NOMO-1 treated with dmso at 0.1 percent for 144 hours (cell line): ENCODE data around the gene ZNF532.
"Not testable (repeated sequence)": the region's sequence is repeated elsewhere in the genome, so short reads cannot be mapped to it uniquely, and the experiment has no call there.

Experiments
- DNase-seq: peaks from one replicate; lab custom pipeline; 2025; ENCODE audit not compliant: unreplicated experiment; lab: John Stamatoyannopoulos, UW

Gene ZNF532

DNA sequence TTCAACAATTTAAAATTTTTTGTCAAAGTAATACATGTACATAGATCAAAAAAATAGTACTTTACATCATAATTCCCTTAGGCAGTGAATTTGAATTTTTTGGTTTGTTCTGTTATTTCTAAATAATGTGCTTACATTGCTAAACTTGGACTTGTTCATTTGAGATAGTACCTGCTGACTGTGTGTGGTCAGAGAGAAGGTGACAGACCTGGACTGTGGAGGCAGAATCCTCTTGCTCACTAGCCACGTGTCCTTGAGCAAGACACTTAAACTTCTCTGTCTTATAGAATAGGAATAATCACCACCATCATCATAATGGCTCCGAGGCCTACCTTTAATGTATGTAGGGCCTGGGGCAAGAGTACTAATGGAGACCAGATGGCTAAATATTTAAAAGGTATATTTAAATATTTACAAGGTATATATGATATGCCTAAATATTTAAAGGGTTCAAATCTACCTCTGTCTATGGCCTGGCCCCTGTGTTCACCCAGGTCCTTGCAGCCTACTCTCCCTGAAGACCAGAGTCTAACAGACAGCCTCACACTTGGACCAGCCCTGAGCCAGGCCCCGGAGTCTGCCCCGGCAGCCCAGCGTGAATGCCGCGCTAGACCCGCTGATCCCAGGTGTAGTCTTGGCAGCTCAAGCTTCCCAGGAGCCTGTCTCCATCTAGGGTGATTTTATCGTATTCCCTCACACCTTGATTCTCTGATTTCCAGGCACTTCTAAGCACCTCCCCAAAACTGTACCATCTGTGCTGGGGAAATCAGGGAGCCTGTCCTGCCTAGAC, 33.5 kb downstream of the ZNF532 start:
- DNase-seq = no peak

- DNase-seq = no peak
These were observed 35.5 kb downstream of the ZNF532 start for GRCh38 chr18:58900015-58900649.

GRCh38 chr18:58901143-58901542, 36.5 kb downstream of the ZNF532 start:
- DNase-seq = no peak

- no peak for DNase-seq
These were observed 37.1 kb downstream of the ZNF532 start for GRCh38 chr18:58901783-58902182.

DNA sequence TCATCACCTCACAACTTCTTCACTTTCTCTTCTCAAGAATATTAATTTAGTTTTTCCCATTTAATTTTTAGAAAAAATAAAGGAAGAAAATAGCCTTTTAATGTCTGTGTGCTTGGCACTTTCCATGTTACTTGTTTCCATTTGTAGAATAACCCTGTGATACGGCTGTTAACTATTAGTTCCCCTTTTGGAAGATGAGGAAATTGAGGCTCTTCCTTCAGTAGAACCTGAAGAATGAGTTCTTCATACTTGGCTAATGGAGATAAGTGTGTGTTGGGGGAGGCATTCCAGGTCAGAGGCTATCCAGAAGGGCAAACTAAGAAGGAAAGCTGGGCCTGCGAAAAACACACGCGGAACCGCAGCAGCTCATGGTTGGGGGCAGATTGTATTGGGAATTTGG, 38.3 kb downstream of the ZNF532 start:
- DNase-seq = no peak

DNA sequence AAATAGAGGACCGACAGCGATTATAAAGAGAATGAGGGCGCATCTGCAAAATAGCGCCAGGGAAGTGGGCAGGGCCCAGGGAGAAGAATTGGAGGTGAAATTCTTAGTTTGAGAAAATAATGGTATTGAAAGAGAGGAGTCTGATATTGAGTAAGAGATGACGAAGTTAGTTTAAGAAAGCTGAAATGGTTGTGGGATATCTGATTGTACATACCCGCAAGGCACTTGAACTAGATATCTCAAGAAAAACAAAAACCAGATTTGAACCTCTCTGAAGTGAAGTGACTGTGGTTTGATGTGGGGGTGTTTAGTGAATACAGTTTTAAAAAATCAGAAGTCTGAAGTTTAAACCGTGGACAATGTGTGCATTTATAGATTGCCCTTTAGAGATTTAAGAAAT, 38.9 kb downstream of the ZNF532 start:
- DNase-seq = no peak

DNA sequence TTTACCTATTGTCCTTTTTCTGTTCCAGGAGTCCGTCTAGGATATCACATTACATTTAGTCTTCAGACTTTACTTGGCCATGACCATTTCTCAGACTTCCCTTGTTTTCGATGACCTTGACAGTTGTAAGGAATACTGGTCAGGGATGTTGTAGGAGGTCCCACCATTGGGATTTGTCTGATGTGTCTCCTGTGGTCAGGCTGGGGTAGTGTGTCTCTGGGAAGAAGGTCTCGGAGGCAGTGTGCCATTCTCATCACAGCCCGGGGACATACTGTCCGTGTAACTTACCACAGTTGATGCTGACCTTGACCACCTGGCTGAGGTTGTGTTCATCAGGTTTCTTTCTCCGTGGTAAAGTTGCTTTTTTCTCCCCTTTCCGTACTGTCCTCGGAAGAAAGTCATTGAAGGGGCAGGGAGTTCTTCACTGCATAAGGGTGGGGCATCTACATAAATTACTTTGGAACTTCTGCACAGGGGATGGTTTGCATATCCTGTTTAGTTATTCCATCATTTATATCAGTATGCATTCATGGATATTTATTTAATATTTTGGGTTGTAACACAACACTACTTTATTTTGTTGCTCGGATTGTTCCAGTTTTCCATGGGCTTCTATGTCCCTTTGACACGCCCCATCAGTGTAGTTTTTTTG, 41.2 kb downstream of the ZNF532 start:
- DNase-seq = no peak

GRCh38 chr18:58908006-58908405, 43.3 kb downstream of the ZNF532 start:
- no peak for DNase-seq

DNA sequence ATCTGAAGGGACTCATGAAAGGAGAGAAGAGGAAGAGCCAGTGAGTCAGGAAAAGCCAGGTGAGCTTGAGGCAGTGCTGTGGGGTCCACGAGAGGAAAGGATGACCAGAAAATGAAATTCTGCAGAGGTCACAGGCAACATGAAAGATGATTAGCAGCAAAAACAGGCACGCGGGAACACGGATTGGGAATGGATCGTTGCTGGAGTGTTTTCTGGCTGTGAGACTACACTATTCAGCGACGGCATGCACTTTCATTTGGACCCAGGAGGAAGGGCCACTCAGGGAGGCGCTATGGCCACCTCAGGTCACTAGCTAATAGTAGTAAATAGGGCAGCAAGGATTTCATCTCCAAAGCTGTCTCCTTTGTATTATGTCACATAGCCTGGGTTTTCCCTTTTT, 44.8 kb downstream of the ZNF532 start:
- no peak for DNase-seq

DNA sequence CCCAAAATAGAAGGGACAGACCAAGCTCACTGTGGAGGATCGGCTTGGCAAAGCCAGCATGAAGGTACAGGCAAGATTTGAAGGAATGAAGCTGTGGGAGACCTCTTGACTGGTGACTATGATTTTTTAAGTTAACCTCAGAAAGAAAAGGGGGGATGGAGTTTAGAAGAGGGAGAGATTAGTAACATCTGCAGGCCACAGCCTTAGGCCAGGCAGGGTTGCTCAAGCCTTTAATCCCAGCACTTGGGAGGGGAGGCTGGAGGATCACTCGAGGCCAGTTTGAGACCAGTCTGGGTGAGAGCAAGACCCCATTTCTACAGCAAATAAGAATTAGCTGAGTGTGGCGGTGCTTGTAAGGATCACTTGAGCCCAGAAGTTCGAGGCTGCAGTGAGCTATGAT, 46.6 kb downstream of the ZNF532 start:
- no peak for DNase-seq

GRCh38 chr18:58911766-58912165, 47.1 kb downstream of the ZNF532 start:
- no peak for DNase-seq

DNA sequence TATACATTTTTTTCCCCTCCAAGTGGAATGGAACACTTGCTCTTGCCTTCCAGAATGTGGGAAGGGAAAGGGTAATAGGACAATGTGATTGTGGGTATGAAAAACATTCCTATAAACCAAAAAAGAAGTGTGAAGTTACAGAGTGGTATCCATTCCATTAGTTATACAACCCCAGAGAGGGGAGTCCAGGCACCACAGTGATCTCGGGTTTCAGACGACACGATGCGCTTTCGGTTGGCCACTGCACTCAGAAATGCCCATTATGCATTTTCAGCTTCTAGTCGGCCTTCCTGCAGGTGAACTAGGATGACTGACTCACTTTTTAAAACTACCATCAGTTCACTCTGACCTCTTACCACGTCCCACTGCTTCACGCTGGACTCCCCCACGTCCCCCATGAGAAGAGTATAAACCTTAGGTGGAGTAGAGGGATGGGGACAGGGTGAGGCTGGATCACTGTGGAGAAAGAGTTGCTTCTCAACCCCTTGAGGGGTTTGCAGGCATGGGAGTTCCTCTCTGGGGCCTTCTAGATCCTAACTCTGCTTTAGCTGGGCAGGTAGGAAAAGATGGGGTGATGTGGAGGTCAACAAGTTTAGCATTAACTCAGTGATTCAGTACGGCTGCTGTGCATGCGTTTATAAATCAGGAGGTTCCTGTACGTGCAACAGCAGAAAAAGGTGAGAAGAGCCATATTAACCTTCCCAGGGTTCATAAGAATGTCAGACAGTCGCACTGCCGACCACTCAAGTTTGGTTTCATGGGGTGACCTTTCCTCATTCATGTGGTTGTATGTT, 50.5 kb downstream of the ZNF532 start:
- DNase-seq = no peak

GRCh38 chr18:58915995-58916394, 51.3 kb downstream of the ZNF532 start:
- DNase-seq = no peak

DNA sequence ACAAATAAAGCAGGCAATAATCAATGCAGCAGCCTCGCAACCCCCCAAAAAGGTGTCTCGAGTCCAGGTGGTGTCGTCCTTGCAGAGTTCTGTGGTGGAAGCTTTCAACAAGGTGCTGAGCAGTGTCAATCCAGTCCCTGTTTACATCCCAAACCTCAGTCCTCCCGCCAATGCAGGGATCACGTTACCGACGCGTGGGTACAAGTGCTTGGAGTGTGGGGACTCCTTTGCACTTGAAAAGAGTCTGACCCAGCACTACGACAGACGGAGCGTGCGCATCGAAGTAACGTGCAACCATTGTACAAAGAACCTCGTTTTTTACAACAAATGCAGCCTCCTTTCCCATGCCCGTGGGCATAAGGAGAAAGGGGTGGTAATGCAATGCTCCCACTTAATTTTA, 55.3 kb downstream of the ZNF532 start:
- not testable (repeated sequence) for DNase-seq

DNA sequence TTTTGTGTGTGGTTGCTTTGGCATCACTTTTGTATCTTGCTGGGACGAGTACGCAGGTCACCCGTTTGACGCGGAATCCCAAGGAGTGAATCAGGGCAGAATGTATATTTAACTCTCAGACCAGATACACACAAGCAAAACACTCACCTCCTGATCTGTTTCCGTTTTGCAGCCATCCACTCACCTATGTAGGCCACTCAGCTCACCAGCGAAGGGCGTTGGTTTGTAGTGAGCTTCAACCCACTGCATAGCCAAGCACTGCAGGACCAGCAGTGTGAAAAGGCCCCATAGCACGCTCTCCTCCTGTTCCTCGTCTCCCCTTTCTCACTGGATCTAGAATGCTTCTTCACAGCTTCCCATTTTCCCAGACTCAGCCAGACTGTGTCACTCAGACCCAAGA, 58.3 kb downstream of the ZNF532 start:
- no peak for DNase-seq

GRCh38 chr18:58924473-58924872, 59.8 kb downstream of the ZNF532 start:
- DNase-seq = no peak

DNA sequence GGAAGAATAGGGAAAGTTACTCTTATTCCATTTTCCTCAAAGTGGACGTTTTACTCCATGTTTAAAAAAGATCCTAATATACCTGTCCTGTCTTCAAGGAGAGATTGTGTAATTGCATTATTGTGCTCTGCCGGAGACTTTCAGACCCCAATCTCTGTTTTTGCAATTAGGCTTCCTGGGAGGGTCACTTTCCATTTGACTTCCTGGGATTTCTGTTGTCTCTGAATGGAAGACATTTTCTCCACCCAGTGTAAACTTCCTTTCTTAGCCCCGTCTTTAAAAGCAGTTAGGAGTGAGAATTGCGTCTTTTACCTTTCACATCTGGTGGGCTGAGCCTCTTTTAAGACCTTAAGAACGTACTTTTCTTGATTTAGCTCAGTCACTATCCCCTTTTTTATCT, 63.0 kb downstream of the ZNF532 start:
- DNase-seq = no peak

GRCh38 chr18:58928386-58928785, 63.7 kb downstream of the ZNF532 start:
- no peak for DNase-seq

GRCh38 chr18:58929206-58929605, 64.5 kb downstream of the ZNF532 start:
- DNase-seq = no peak

GRCh38 chr18:58934356-58934755, 69.7 kb downstream of the ZNF532 start:
- no peak for DNase-seq

DNA sequence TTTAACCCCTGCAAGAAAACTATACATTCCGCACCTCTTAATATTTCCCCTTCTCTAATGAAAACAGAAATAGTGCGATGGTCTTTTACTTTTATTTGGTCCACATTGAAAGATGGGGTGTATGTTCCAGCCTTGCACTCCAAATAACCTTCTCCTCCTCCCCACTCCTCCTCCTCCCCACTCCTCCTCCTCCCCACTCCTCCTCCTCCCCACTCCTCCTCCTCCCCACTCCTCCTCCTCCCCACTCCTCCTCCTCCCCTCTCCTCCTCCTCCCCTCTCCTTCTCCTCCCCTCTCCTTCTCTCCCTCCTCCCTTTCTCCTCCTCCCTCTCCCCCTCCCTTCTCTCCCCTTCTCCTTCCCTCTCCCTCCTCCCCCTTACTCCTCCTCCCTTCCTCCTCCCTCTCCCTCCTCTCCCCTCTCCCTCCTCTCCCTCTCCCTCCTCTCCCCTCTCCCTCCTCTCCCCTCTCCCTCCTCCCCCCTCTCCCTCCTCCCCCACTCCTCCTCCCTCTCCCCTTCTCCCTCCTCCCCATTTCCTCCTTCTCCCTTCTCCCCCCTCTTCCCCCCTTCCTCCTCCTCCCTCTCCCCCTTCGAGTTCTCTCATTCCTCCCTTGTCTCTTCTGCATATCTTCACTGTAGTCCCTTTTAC, 70.4 kb downstream of the ZNF532 start:
- DNase-seq = no peak
